ENCODE measurements around the gene SPINDOC.
"Not testable (repeated sequence)": the region's sequence is repeated elsewhere in the genome, so short reads cannot be mapped to it uniquely, and the experiment has no call there.

The SPINDOC gene

DNA sequence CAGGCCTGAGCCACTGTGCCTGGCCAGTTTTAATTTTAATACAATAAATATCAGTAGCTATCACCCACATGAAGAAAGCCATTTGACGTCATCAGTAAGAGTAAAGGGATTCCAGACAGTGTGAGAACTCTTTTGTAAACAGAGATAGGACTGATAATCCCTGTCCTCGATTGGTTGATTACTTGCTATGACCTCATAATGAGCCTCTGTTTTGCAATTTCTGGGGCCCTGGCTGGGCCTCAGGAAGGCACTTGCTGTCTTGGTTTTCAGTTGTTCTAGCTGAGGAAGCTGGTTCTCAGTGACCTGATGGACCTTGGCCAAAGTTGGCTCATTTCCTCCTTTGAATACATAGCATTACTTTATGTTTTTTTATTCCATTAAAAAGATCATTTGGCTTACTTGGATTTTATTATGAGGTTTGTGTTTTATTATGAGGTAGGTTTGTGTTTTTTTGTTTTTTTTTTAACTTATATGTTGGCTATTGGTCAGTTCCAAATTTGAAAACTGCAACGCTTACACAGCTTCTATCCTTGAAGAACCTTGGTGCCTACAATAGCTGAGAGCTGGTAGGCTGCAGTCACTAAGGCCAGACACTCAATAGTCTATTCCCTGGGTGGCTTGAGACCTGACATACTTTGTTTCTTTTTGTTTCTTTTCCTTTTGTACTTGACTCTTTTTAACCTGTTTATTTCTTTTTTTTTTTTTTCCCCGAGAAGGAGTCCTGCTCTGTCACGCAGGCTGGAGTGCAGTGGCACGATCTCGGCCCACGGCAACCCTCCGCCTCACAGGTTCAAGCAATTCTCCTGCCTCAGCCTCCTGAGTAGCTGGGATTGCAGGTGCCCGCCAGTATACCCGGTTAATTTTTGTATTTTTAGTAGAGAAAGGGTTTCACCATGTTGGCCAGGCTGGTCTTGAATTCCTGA lies 45.6 kb downstream of the SPINDOC start:
- DNase-seq (ENCODE audit: low read depth) = no peak

DNA sequence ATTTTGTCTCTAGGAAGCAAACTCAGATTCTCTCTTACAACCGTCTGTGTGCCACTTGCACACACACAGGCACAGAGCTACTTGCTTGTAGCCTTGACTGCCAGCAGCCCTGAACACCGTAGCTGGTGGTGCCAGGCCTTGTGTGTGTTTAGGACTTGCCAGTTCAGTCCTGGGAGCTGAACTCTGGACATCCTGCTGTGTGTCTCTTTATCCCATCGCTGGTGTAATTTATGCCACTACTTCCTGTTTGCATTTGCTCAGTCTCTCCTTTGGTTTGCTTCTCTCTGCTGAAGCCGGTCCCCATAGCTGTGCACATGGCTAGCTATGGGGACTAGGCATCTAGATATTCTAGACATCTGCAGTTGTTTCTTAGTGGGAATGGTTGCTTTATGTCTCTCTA lies 49.7 kb downstream of the SPINDOC start:
- no peak for DNase-seq (ENCODE audit: low read depth)

DNA sequence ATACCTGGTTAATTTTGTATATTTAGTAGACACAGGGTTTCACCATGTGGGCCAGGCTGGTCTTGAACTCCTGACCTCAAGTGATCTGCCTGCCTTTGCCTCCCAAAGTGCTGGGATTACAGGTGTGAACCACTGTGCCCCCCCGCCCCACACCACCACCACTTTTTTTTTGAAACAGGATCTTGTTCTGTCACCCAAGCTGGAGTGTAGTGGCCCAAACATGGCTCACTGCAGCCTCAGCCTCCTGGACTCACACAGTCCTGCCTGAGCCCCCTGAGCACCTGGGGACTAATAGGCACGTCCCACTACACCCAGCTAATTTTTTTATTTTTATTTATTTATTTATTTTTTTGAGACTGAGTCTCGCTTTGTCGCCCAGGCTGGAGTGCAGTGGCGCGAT lies 50.4 kb downstream of the SPINDOC start:
- DNase-seq (ENCODE audit: low read depth) = not testable (repeated sequence)

DNA sequence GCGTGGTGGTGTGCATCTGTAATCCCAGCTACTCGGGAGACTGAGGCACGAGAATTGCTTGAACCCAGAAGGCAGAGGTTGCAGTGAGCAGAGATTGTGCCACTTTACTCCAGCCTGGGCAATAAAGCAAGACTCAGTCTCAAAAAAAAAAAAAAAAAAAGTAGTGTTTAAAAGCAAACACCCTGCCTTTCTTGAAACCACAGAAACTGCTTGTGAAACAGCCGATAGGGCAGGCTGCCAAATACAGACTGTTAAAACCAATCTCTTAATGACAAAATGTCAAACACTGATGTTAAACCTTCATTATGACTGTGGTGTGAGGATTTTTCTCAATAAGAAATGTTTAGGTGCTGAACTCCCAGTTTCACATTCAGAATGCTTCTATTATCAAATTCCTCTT lies 53.0 kb downstream of the SPINDOC start:
- peak; percentile 43 for DNase-seq (ENCODE audit: low read depth)

DNA sequence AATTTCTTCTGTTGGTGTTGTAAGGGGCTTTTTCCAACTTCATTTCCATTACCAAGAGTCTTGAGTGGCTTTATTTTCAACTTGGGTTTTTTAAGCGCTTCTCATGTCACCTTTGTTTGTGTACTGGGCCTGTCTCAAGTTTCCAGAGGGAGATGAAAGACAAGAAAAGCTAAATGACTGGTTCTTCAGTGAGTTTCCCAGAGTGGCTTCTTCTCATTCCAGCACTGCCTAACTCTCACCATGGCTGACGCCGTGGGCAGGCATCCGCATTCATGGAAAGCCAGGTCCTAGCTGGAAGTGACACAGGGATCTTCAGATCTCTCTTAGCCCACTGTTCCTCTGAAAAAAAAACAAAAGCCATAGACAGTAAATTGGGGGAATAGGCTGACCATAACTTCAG lies 54.3 kb downstream of the SPINDOC start:
- no peak for DNase-seq (ENCODE audit: low read depth)

DNA sequence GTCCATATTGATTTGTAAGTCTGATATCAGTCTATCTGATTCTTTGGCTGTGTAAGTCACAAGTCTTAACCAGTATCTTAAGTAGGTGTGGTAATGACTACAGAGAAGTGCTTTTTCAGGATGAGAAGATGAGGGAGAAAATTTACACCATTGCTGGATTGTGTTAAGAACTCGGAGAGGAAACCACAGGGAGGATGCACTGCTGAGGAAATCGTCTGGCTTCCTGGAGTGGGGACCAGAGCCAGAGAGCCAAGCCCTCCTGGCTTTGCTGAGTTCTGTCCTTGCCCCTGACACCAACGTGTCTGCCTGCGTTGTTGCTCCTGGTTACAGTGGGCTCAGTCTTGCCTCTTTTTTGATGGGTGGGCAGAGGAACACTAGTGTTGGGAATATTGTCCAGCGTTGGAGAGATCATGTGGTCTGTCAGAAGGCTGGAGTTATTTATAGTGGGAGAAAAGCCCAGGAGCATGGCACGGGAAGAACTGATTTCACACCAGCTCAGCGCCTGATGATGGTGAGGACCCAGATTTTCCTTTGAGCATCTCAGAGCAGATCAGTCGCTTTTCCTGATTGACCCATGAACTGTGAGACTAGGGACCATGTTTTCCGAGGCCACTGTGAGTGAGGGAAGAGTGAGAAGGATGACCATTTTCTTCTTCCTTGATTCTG lies 55.3 kb downstream of the SPINDOC start:
- no peak for DNase-seq (ENCODE audit: low read depth)

DNA sequence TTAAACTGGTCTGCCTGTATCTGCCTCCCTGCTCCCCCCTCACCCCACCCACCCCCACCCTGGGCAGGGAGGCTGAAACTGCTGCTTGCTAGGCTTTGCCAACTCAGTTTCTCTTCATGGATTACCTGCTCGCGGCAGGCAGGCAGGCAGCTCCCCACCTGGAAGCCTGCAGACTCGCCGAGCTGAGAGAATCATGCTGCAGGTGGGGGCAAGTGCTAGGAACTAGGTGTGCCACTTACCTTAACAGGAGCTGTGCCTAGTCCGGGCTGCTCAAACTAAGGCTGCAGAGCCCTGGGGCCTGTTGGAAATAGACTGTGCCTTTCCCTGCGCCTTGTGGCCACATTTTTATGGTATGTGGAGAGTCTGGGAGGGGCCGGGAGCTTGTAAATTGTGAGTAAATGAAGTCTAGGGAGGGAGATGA lies 55.9 kb downstream of the SPINDOC start:
- no peak for DNase-seq (ENCODE audit: low read depth)

DNA sequence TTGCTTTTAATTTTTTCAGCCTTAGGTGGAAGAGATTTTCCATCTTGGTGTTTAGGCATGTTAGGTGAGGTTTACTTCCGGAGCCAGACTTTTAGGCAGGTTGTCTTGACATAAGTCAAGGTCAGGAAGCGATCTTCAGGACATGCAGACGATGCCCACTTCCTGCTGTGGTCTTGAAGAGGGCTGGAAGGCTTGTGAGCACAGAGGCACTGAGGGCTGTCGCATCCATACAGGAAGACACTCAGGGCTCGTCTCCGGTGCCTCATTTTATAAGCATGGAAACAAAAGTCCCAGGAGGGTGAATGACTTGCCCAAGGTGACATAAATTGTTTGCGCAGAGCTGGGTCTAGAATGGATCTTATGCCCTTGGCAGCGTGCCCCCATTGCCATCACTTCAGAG lies 56.4 kb downstream of the SPINDOC start:
- DNase-seq (ENCODE audit: low read depth) = no peak

DNA sequence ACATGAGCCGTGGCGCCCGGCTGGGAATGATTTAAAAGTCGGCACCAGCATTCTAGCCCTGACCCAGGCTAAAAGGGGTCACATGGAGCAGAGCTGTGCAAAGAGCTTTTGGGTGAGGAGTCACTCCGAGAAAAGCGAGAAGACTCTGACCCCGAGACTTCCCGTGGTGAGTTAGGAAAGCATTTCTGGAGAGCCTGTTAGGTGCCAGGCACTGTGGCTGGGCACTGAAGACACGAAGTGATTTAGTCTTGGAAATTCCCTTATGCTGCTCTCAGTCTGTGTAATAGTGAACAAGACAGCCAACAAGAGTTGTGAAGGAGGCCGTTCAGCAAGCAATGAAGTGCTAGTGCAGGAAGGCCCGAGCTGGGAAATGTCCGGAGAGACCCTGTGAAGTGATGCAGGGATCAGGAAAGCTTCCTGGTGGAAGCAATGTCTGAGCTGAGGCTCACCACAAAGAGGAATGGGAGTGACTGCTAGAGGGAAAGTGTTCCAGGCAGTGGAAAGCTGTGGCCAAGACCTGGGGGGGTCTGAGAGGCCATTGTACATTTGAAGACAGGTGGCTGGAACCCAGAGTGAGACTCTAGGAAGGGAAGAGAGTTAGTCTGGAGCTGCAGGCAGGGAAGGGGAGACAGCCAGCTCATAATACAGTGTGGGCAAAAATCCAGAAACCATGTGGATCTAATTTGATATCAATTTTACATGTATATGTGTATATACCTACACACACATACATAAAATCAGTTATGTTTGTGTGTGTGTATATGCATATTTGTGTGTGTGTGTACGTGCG lies 57.3 kb downstream of the SPINDOC start:
- no peak for DNase-seq (ENCODE audit: low read depth)

DNA sequence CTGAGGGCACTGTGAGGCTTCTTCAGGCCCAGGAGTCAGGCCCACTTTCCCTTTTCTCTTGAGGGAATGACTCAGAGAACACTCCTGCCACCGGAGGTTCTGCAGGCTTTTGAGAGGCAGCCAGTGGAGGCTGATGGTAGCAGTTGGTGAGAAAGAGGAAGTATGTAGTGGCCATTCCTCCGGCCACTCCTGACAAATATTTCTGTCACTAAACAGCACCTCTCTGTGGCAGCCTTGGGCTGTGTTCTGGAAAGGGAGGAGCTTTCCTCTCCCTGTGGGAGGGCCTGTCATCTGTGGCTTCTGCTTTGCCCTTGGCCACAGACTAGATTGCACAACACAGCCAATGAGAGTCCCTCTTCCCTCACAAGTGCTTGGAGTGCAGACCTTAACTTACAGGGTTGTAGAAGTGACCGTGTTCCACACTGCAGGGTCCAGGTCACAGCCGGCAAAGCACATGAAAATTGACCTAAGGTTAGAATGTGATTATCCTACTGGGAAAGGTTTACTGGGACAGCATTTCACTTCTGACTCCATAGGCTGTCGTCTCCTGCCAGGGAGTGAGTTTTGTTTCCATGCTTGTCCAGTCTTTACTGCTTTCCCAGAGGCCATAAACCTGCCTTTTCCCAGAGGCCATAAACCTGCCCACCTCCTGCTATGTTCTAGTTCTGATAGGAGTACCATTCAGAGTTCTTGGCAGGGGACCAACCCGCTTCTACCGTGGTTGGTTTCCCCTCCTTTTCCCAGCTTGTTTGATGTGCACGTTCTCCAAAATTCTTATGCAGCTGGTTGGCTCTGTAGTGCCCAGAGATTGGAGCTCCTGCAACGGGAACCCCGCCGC lies 58.9 kb downstream of the SPINDOC start:
- no peak for DNase-seq (ENCODE audit: low read depth)

DNA sequence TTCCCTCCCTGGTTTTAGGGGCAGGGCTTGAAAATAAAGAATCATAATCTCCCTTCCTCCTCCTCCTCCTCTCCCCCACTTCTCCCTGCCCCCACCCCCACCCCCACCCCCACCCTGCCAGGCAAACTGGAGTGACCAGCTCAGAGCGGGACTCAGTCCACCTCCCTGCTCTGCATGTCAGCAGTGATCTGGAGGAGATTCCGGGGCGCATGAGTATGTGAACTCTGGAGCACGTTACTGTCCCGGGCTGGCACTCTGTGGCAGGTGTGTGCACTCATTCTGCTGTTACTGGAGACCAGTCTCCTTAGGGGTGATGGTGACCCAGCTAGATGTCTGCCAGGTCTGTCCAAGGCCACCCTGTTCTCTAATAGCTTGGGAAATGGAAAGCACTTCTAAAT lies 59.5 kb downstream of the SPINDOC start:
- DNase-seq (ENCODE audit: low read depth) = no peak

DNA sequence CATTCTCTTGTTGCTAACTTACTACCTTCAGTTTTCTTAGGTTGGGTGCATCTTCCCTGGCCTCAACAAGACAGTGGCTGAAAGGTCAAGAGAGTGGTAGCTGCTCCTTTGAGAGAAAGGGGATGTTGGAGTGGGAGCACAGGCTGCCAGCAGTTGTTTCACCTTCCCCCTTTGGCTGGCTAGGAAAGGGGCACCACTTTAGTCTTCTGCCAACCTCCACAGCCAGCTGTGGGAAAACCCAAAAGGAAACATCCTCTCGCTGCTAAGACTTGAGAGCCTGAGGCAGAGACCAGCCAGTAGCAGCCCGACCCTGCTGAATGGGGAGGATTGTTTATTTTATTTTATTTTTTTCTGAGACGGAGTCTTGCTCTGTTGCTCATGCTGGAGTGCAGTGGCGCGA lies 60.1 kb downstream of the SPINDOC start:
- no peak for DNase-seq (ENCODE audit: low read depth)

DNA sequence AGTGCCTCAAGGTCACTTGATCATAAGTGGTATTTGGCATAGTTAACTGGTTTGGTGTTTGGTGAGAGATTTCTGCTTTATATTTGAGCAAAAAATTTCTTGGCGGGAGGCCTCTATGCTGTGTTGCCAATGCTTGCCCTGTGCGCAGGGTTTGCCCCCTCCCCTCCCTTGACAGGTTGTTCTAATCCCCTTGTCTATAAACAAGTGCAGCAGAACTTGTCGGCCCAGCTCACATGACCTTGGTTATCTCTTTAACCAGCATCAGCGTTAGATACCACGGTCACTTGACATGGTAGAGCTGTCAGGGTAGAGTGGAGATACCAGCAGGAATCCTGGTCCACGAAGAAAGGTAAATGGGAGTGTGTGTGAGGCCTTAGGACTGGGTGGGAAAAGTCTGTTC lies 61.3 kb downstream of the SPINDOC start:
- no peak for DNase-seq (ENCODE audit: low read depth)

DNA sequence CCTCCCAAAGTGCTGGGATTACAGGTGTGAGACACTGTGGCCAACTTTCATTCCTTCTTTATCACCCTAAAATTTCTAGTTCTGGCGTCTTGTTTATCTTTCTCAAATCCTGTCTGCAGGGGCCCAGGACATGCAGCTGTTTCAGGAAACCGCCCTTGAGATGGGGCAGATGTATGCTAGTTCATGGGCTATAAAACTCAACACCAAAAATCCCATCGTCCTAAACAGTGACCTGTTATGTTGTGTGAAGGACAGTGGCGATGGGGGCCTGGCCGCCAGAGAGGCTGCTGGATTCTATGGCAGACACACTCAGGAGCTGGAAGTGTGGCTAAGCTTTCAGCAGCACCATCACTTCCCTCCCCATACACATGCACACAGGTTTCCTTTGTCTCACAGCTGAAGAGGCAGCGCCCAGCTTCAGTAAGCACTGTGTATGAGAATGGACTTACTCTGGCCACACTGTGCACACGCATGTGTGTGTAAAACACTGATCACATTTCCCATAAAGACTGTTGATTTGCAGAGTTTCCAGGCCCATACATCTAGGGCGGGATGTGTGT lies 62.3 kb downstream of the SPINDOC start:
- no peak for DNase-seq (ENCODE audit: low read depth)

DNA sequence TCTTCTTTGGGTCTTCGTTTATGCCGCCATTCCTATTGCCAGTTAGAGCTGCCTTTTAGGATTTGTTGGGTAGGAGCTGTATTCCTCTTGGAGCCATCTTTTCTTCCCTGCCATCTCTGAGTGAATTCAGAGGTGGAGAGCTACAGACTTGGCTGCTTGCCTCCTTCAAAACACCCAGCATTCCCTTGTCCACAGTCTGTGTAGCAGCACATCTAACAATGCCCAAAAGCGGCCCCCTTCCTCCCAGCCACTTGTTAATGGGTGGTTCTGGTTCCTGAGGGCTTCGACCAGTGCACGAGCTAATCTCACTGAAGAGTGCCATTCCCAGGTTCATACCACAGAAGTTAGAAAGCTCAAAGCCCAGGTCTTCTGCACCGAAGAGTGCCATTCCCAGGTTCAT lies 63.4 kb downstream of the SPINDOC start:
- DNase-seq (ENCODE audit: low read depth) = no peak
